Measurements from ENCODE around the gene TUBD1. TPM values are rescaled to one million over a fixed set of nuclear protein-coding genes. Genes with fewer than 3 reads are reported as not detected.

TUBD1 gene
- total and polyA plus RNA-seq, 2 of the 13 experiments (the other 11 are each of a cell fraction or from before 2014, with no cell fraction given), result 18.2 to 25.9 TPM

- TF ChIP-seq ZNF318 (CRISPR knock-in tag; IDR thresholded peaks at IDR 0.05) (no peak), MNT (IDR thresholded peaks at IDR 0.05) (no peak), RFX5 (IDR thresholded peaks at IDR 0.05; ENCODE audit: low read depth, low read length) (no peak), ZSCAN30 (CRISPR knock-in tag; IDR thresholded peaks at IDR 0.05) (peak; percentile 7; the same call in 1 of the 2 replicates), PAWR (CRISPR knock-in tag; IDR thresholded peaks at IDR 0.05; ENCODE audit: borderline replicate concordance) (no peak), ZKSCAN8 (CRISPR knock-in tag; IDR thresholded peaks at IDR 0.05; ENCODE audit: borderline replicate concordance) (peak; percentile 99), ZUFSP (CRISPR knock-in tag; IDR thresholded peaks at IDR 0.05; ENCODE audit: borderline replicate concordance) (no peak), BCLAF1 (IDR thresholded peaks at IDR 0.05) (no peak), AKAP8 (CRISPR knock-in tag; IDR thresholded peaks at IDR 0.05) (no peak), NFYB (CRISPR knock-in tag; IDR thresholded peaks at IDR 0.05) (no peak; the same call in 1 of the 2 replicates), ZNF296 (CRISPR knock-in tag; conservative IDR thresholded peaks at IDR 0.05) (no peak)
These were observed 46.9 kb downstream of the TUBD1 start (continued) for GRCh38 chr17:59845595-59846393.
